Large intestine (tissue), 3 donors: ENCODE results near the gene TIMP4. TPM values are rescaled to one million over a fixed set of nuclear protein-coding genes. Genes with fewer than 3 reads are reported as not detected.

ENCODE experiments used
- DNase-seq, 2 donors: peaks; one replicate each; pipeline versions ENCODE4 v3.0.0 to v3.0.0-alpha.2; 2013
- H3K27ac ChIP-seq: one replicate; pipeline ENCODE4 v1.5.1; 2013; ENCODE audit warnings: low read length
- H3K27me3 ChIP-seq: 2 replicates; pipeline ENCODE4 v1.6.1; 2013; ENCODE audit warnings: low read length; ENCODE audit not compliant: control insufficient read depth, insufficient read depth
- H3K36me3 ChIP-seq: 2 replicates; pipeline ENCODE4 v1.6.1; 2013; ENCODE audit warnings: low read length; ENCODE audit not compliant: control insufficient read depth, insufficient read depth
- H3K4me1 ChIP-seq: one replicate; pipeline ENCODE4 v1.6.1; 2013; ENCODE audit warnings: low read length; ENCODE audit not compliant: control insufficient read depth, insufficient read depth
- H3K4me3 ChIP-seq: one replicate; pipeline ENCODE4 v1.5.1; 2013; ENCODE audit warnings: low read length
- H3K9me3 ChIP-seq: one replicate; pipeline ENCODE4 v1.6.1; 2013; ENCODE audit warnings: mild to moderate bottlenecking, low read depth, low read length, moderate library complexity; ENCODE audit not compliant: control insufficient read depth
- WGBS: methylation state at CpG from one replicate; pipeline ENCODE4 v1.1.5; 2013; ENCODE audit warnings: low lambda C conversion rate; ENCODE audit not compliant: insufficient coverage; 5-methylcytosine and 5-hydroxymethylcytosine counted together
- polyA plus RNA-seq: library from polyadenylated mRNA; unstranded; fragments of 120-200 nt; gene quantifications from one replicate; pipeline ENCODE4 v1.2.1, GENCODE V29; 2013

The TIMP4 gene
- polyA plus RNA-seq, 1 donor, result 0.91 TPM

GRCh38 chr3:12132881-12133280, 25.8 kb downstream of the TIMP4 start:
- Histone ChIP-seq H3K4me1 (no peaks in the 10 kb centered on the region), H3K27ac (no peak overlapping the region), H3K9me3 (no peaks in the 10 kb centered on the region), H3K4me3 (no peak overlapping the region), H3K27me3 (peaks cover 6% of the 10 kb centered on the region), H3K36me3 (no peaks in the 10 kb centered on the region)
- no CpG with 5 or more reads among the region's 1 CpG for WGBS
- DNase-seq, result no peak

GRCh38 chr3:12131351-12132090, 27.2 kb downstream of the TIMP4 start:
- H3K9me3 ChIP-seq, result no peaks in the 10 kb centered on the region
- no peaks in the 10 kb centered on the region for H3K4me1 ChIP-seq
- H3K27ac ChIP-seq, result no peak overlapping the region
- 100% methylated on average over 1 of the region's 3 CpGs for WGBS
- peaks cover 12% of the 10 kb centered on the region for H3K27me3 ChIP-seq
- H3K4me3 ChIP-seq, result no peak overlapping the region
- DNase-seq, result no peak
- H3K36me3 ChIP-seq, result no peaks in the 10 kb centered on the region

DNA sequence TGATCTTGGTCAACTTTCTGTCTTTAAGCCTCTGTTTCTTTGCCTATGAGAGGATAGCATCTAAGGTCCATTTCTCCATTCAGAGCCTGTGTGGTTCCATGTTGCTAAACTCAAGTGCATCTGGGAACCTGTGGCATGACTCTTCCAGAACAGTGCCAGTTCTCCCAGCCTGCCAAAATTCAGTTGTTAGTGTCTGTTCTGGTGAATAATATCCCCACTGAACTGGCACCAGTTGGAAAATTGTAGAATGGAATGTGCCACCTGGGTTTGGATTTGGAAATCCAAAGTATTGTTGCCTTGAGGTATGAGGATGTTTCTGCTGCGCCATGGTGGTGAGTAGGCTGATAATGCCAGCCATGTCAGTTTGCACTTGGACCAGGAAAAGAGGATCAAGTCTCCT, 31.3 kb downstream of the TIMP4 start:
- Histone ChIP-seq H3K4me3 (no peak overlapping the region), H3K27ac (no peak overlapping the region), H3K4me1 (no peaks in the 10 kb centered on the region), H3K27me3 (peaks cover 12% of the 10 kb centered on the region), H3K9me3 (no peaks in the 10 kb centered on the region), H3K36me3 (no peaks in the 10 kb centered on the region)
- DNase-seq, result no peak
- no CpG with 5 or more reads among the region's 1 CpG for WGBS

DNA sequence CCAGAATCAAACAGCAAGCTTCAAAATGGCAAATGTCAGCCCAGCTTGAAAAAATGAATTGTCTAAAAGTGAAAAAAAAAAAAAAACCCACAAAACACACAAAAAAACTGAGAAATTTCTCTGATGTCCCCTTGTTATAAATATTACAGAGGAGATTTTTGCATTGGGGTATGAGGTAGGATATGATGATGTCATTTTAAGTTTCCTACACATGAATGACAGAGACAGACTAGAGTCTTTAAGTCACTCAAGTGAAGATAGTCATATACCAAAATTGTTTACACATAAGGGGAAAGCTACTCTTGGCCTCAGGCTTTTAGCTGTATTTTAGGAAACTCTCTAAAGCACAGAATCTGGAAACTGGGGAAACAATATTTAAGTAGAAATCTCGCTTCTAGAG, 32.9 kb downstream of the TIMP4 start:
- no peak for DNase-seq
- Histone ChIP-seq H3K9me3 (no peaks in the 10 kb centered on the region), H3K36me3 (no peaks in the 10 kb centered on the region), H3K4me1 (no peaks in the 10 kb centered on the region), H3K27me3 (peaks cover 12% of the 10 kb centered on the region), H3K4me3 (no peak overlapping the region), H3K27ac (no peak overlapping the region)
- no CpG with 5 or more reads among the region's 1 CpG for WGBS

- no peaks in the 10 kb centered on the region for H3K36me3 ChIP-seq
- H3K4me1 ChIP-seq, result no peaks in the 10 kb centered on the region
- no peak for DNase-seq
These were observed 37.2 kb downstream of the TIMP4 start for GRCh38 chr3:12121466-12121865.

DNA sequence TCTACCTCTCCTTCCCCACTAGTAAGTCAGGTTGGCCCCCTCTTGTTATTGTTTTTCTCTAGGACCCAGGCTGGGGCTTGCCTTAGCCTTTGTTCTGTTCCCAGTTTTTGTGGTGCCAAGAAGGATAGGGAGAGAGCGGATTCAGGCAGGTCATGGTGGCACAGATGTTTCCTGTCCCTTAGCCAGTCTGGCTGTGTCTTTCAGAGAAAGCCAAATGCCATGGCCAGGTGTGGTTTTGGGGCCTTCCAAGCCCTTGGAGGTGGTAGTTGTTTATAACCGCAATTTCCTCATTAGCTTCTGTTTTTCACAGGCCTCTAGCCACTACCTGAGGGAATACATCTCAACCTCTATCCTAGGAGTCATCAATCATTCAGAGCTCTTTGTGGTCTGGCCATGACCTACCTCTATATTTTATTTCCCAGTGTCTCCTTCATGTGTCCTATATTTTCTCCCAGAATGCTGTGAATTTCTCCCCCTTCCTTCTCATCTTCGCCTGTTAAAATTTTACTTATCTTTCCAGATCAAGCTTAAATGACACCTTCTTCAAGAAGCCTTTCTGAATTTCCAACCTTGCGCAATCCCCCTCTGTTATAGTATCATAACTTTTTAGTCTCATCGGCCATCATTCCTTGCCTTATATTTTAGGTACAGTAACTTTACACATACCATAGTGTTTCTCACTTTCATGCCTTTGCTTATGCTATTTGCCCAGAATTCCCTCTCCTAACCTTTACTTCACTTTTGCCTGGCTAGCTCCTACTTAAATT, 38.2 kb downstream of the TIMP4 start:
- Histone ChIP-seq H3K4me1 (no peaks in the 10 kb centered on the region), H3K27me3 (peaks cover 7% of the 10 kb centered on the region), H3K36me3 (no peaks in the 10 kb centered on the region), H3K4me3 (no peak overlapping the region), H3K27ac (no peak overlapping the region), H3K9me3 (no peaks in the 10 kb centered on the region)
- 95% methylated on average over 2 of the region's 5 CpGs for WGBS
- DNase-seq, result no peak

More at GRCh38 chr3:12121466-12121865, 37.2 kb downstream of the TIMP4 start:
- Histone ChIP-seq H3K27ac (no peak overlapping the region), H3K27me3 (peaks cover 2% of the 10 kb centered on the region), H3K4me3 (no peak overlapping the region), H3K9me3 (no peaks in the 10 kb centered on the region)

DNA sequence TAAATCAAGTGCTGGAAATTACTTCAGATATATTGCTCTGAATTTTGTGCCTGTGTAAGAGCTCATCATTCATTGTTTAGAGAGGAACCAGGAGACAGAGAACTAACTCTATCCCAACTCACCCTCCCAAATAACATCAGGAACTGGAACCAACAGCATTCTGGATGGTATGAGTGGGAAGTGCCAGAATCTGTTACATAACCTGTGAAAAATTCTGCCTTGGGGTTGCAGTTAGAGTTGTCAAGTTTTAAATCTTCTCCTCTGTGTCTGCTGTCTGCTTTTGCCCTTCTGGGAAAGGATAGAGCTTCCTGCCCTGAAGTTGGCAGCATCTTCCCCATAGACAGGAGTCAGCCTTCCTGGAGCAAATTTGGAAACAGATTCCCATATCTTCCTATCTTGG, 41.2 kb downstream of the TIMP4 start:
- Histone ChIP-seq H3K9me3 (no peaks in the 10 kb centered on the region), H3K4me3 (no peak overlapping the region), H3K36me3 (no peaks in the 10 kb centered on the region), H3K4me1 (no peaks in the 10 kb centered on the region), H3K27me3 (peaks cover 7% of the 10 kb centered on the region), H3K27ac (no peak overlapping the region)
- no peak for DNase-seq

GRCh38 chr3:12116870-12117269, 41.8 kb downstream of the TIMP4 start:
- Histone ChIP-seq H3K36me3 (no peaks in the 10 kb centered on the region), H3K27me3 (peaks cover 7% of the 10 kb centered on the region), H3K4me3 (no peak overlapping the region), H3K27ac (no peak overlapping the region), H3K9me3 (no peaks in the 10 kb centered on the region), H3K4me1 (no peaks in the 10 kb centered on the region)
- WGBS, result no CpG with 5 or more reads among the region's 4 CpGs
- no peak for DNase-seq

DNA sequence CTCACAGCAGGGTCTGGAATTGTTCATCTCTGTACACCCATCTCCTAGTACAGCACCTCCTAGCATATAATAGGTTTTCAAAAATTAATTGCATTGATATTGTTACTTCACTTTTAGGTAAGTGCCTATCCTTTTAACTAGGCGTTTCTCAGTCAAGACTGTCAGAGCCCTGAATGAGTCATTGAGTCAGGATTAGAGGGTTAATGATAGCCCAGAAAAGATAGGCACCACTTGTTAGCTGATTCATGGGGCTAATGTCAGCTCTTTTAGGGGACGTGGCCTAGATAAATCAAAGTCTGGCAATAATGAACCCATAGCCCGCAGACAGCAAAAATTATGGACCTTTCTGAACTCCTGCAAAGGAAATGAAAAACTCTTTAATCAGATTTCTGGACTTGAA, 42.9 kb downstream of the TIMP4 start:
- 76% methylated on average over 2 of the region's 3 CpGs for WGBS
- Histone ChIP-seq H3K27ac (no peak overlapping the region), H3K4me3 (no peak overlapping the region), H3K4me1 (no peaks in the 10 kb centered on the region), H3K9me3 (no peaks in the 10 kb centered on the region), H3K27me3 (peaks cover 7% of the 10 kb centered on the region), H3K36me3 (no peaks in the 10 kb centered on the region)
- DNase-seq, result no peak

GRCh38 chr3:12115104-12115503, 43.6 kb downstream of the TIMP4 start:
- H3K36me3 ChIP-seq, result no peaks in the 10 kb centered on the region
- no peak overlapping the region for H3K4me3 ChIP-seq
- H3K4me1 ChIP-seq, result no peaks in the 10 kb centered on the region
- no peaks in the 10 kb centered on the region for H3K9me3 ChIP-seq
- no CpG with 5 or more reads among the region's 3 CpGs for WGBS
- no peak for DNase-seq
- peaks cover 7% of the 10 kb centered on the region for H3K27me3 ChIP-seq
- no peak overlapping the region for H3K27ac ChIP-seq

DNA sequence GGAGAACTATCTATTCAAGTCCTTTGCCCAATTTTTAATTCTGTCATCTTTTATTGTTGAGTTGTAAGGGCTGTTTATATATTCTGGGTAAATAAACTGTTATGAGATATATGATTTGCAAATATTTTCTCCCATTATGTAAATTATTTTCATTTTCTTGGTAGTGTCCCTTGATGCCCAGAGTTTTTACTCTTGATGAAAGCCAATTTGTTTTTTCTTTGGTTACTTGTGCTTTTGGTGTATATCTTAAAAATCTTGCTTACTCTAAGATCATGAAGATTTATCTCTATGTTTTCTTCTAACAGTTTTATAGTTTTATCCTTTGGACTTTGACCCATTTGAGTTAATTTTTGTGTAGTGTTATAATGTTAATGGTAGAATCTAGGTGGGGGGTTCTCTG, 44.5 kb downstream of the TIMP4 start:
- DNase-seq, result no peak

More for the DNA sequence above, 44.5 kb downstream of the TIMP4 start:
- H3K4me3 ChIP-seq, result no peak overlapping the region
- no peaks in the 10 kb centered on the region for H3K36me3 ChIP-seq
- H3K9me3 ChIP-seq, result no peaks in the 10 kb centered on the region
- H3K27me3 ChIP-seq, result peaks cover 6% of the 10 kb centered on the region
- no peaks in the 10 kb centered on the region for H3K4me1 ChIP-seq
- H3K27ac ChIP-seq, result no peak overlapping the region
